Measurements from ENCODE around the gene HOXD3. TPM values are rescaled to one million over a fixed set of nuclear protein-coding genes. Genes with fewer than 3 reads are reported as not detected.
A peak's percentile ranks its signal among the peaks of the same experiment; 100 is the strongest.

Gene HOXD3
- total and polyA plus RNA-seq, 9 of the 15 experiments (the other 6 are each of a cell fraction or from before 2014, with no cell fraction given), result not detected

DNA sequence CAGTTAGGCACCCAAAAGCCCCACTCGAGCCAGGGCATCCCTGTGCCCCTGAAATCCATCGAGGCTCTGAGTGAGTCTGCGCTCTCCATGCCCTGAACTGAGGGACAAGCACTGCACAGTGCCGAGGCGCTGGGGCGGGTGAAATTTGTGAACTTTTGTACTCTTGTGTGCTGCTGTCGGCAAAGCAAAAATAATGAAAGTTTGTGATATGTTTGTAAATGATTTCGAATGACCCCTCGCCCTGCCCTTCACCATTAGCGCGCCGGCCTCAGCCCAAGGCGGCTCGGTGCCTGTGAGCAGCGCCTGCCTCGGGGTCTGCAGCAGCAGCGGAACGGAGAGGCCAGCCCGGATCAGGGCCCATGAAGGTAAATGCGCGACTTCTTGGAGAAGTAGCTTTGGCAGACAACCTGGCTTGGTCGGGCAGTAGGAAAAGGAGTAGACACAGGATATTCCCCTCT, 7.6 kb upstream of the HOXD3 start:
- in situ Hi-C loops (cut with MboI) (loop anchor here (25.0 kb wide), 2 partner anchors 663 to 1613 kb away; no protein-coding TSS in a partner anchor), intact Hi-C loops (cut with micrococcal nuclease) (loop anchor here (10.0 kb wide), 2 partner anchors 225 to 1605 kb away; no protein-coding TSS in a partner anchor)
- ChIA-PET POLR2A (no interaction called here), CTCF (ENCODE audit: low intra/inter-chr PET ratio) (no interaction called here)
- no peak overlapping the region for H3K27ac ChIP-seq (ENCODE audit: extremely low read depth, low read depth, low read length)
- H2AFZ ChIP-seq (ENCODE audit: low read depth, low read length), result no peak overlapping the region
- TF ChIP-seq EZH2 (IDR thresholded peaks at IDR 0.05; ENCODE audit: borderline replicate concordance, low read depth, low read length), result 0 out of 2 replicates have a peak, but pooled peaks have one; percentile 24
- no peak for TF ChIP-seq ZNF24 (IDR thresholded peaks at IDR 0.05)
- no peak overlapping the region for H3K9ac ChIP-seq (ENCODE audit: insufficient read depth in 1 of 2, low read depth in 2 of 2, low read length in 2 of 2)
- no peaks in the 10 kb centered on the region for H3K79me2 ChIP-seq (ENCODE audit: control insufficient read depth, insufficient read depth, low read length)
- H3K27me3 ChIP-seq (ENCODE audit: control insufficient read depth in 2 of 2, insufficient read depth in 2 of 2, low read length in 2 of 2), result peaks cover 63 to 73% of the 10 kb centered on the region in 2 experiments
- 0% methylated on average over 22 of the region's 22 CpGs for WGBS (ENCODE audit: insufficient coverage, low coverage, missing lambda C conversion rate)
- no TSS peak for BruUV-seq (replicated peaks)
- no peaks in the 10 kb centered on the region for H3K36me3 ChIP-seq (ENCODE audit: control insufficient read depth, insufficient read depth, low read length)
- H3K4me2 ChIP-seq (ENCODE audit: insufficient read depth, low read length), result no peak overlapping the region
- no peak overlapping the region for H3K4me3 ChIP-seq
- FAIRE-seq (no peak), DNase-seq (ENCODE audit: extremely low read depth in 1 of 4, low spot score in 3 of 4) (no peak), ATAC-seq (no peak; the same call in 2 of the 3 replicates)
- H4K20me1 ChIP-seq (replicated peaks; ENCODE audit: control insufficient read depth, insufficient read depth, low read length), result no peaks in the 10 kb centered on the region; the same call in 1 of the 2 replicates
- peaks cover 0 to 10% of the 10 kb centered on the region in 2 experiments; a peak in 1 of 5 replicates for H3K4me1 ChIP-seq (replicated peaks in 1 of 2; ENCODE audit: control insufficient read depth in 2 of 2, insufficient read depth in 2 of 2, low read length in 2 of 2)
- no peaks in the 10 kb centered on the region for H3K9me1 ChIP-seq (ENCODE audit: control insufficient read depth, insufficient read depth, low read length)
- H3K9me3 ChIP-seq (replicated peaks; ENCODE audit: control insufficient read depth, insufficient read depth, low read depth, low read length), result no peaks in the 10 kb centered on the region

DNA sequence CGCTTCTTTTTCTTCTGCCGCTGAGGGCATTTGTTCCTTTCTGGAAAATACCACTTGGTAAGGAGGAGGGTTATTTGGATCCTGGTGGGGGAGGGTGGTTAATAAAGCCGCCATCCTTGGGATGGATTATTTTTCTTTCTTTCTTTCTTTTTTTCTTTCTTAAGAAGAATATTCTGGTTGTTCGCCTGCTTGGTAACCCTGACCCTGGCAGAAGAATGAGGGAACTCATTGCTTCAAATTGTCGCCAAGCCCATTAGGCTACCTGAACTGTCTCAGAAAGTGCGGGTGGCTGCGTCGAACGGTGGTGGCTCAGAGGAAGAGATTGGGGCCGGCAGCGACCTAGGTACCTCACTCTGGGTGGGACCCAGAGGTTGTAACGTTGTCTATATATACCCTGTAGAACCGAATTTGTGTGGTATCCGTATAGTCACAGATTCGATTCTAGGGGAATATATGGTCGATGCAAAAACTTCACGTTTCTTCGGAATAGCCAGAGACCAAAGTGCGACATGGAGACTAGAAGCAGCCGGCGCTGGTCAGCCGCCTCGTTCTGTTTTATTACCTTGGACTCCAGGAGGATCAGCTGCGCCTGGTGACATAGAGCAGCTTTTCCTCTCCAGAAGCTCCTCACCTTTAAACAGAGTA, 7.0 kb upstream of the HOXD3 start:
- TF ChIP-seq EZH2 (IDR thresholded peaks at IDR 0.05; ENCODE audit: borderline replicate concordance, low read depth, low read length), result peak; percentile 14; the same call in 1 of the 2 replicates
- TF ChIP-seq, protein P1, sequence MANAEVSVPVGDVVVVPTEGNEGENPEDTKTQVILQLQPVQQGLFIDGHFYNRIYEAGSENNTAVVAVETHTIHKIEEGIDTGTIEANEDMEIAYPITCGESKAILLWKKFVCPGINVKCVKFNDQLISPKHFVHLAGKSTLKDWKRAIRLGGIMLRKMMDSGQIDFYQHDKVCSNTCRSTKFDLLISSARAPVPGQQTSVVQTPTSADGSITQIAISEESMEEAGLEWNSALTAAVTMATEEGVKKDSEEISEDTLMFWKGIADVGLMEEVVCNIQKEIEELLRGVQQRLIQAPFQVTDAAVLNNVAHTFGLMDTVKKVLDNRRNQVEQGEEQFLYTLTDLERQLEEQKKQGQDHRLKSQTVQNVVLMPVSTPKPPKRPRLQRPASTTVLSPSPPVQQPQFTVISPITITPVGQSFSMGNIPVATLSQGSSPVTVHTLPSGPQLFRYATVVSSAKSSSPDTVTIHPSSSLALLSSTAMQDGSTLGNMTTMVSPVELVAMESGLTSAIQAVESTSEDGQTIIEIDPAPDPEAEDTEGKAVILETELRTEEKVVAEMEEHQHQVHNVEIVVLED (CRISPR knock-in tag; IDR thresholded peaks at IDR 0.05), result no peak
- intact Hi-C loops (cut with micrococcal nuclease) (loop anchor here (10.0 kb wide), 2 partner anchors 225 to 1605 kb away; no protein-coding TSS in a partner anchor), in situ Hi-C loops (cut with MboI) (loop anchor here (25.0 kb wide), 2 partner anchors 662 to 1612 kb away; no protein-coding TSS in a partner anchor)
- H3K4me2 ChIP-seq (ENCODE audit: insufficient read depth, low read length), result no peak overlapping the region
- WGBS (ENCODE audit: insufficient coverage, low coverage, missing lambda C conversion rate), result 3% methylated on average over 23 of the region's 24 CpGs
- DNase-seq (ENCODE audit: extremely low read depth in 1 of 4, low spot score in 3 of 4), result no peak
- peaks cover 63 to 78% of the 10 kb centered on the region in 2 experiments for H3K27me3 ChIP-seq (ENCODE audit: control insufficient read depth in 2 of 2, insufficient read depth in 2 of 2, low read length in 2 of 2)
- no peaks in the 10 kb centered on the region for H3K79me2 ChIP-seq (ENCODE audit: control insufficient read depth, insufficient read depth, low read length)
- peaks cover 0 to 10% of the 10 kb centered on the region in 2 experiments; a peak in 1 of 5 replicates for H3K4me1 ChIP-seq (replicated peaks in 1 of 2; ENCODE audit: control insufficient read depth in 2 of 2, insufficient read depth in 2 of 2, low read length in 2 of 2)
- H3K9ac ChIP-seq (ENCODE audit: insufficient read depth in 1 of 2, low read depth in 2 of 2, low read length in 2 of 2), result no peak overlapping the region
- no peak overlapping the region for H3K4me3 ChIP-seq
- ChIA-PET CTCF (ENCODE audit: low intra/inter-chr PET ratio) (no interaction called here), POLR2A (interaction anchor here (1.1 to 1.3 kb wide), 2 partner anchors 12 to 25 kb away, joined by 3 read pairs; no protein-coding TSS in a partner anchor)
- no peaks in the 10 kb centered on the region for H3K9me1 ChIP-seq (ENCODE audit: control insufficient read depth, insufficient read depth, low read length)
- BruUV-seq (replicated peaks), result no TSS peak
- no peak overlapping the region for H2AFZ ChIP-seq (ENCODE audit: low read depth, low read length)
- no peaks in the 10 kb centered on the region for H3K9me3 ChIP-seq (replicated peaks; ENCODE audit: control insufficient read depth, insufficient read depth, low read depth, low read length)
- no peak for FAIRE-seq
- no peaks in the 10 kb centered on the region for H3K36me3 ChIP-seq (ENCODE audit: control insufficient read depth, insufficient read depth, low read length)
- no peak for ATAC-seq
- H4K20me1 ChIP-seq (replicated peaks; ENCODE audit: control insufficient read depth, insufficient read depth, low read length), result no peaks in the 10 kb centered on the region; the same call in 1 of the 2 replicates
- H3K27ac ChIP-seq (ENCODE audit: extremely low read depth, low read depth, low read length), result no peak overlapping the region

Data from K562 (cell line).